Measurements from ENCODE around the gene IFITM5.

The IFITM5 gene

DNA sequence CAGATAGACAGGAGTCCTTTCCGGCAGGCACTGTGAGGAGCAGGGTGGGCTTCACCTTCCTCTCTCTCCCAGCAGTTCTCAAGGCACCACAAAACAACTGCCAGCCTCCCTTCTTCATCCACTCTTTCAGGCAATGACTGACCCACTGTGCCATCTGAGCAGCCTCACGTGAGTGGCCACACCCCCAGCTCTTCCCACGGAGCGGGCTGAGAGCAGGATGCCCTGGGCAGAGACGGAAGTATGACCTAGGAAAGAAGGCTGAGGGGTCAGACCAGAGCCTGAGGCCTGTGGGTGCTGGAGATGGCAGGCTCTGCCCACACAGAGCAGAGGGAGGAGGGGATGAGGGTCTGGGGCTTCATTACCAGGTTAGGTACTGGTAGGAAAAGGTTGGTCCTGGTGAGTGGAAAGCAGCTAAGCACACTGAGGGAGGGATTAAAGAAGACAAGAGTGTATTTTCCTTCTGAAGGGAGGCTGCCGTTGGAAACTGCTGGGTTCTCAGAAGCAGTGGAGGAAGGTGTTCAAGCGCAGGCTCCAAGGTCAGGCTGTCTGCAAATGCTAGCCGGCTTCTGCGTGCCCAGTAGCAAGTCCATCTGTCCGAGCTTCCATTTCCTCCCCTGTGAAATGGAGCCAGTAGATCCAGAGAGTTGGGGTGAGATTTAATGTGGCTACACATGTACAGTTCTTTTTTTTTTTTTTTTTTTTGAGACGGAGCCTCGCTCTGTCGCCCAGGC, 16.5 kb downstream of the IFITM5 start:
- H3K9me3 ChIP-seq (ENCODE audit: insufficient read depth, low read length), result no peaks in the 10 kb centered on the region
- H3K36me3 ChIP-seq (replicated peaks; ENCODE audit: low read depth, low read length), result no peaks in the 10 kb centered on the region
- peaks cover 4% of the 10 kb centered on the region; the same call in 1 of the 2 replicates for H3K27me3 ChIP-seq (ENCODE audit: low read depth, low read length)
- H3K79me2 ChIP-seq (ENCODE audit: low read length), result no peaks in the 10 kb centered on the region
- TF ChIP-seq EZH2phosphoT487 (IDR thresholded peaks at IDR 0.05; ENCODE audit: low read depth), result no peak
- TF ChIP-seq, protein P1, sequence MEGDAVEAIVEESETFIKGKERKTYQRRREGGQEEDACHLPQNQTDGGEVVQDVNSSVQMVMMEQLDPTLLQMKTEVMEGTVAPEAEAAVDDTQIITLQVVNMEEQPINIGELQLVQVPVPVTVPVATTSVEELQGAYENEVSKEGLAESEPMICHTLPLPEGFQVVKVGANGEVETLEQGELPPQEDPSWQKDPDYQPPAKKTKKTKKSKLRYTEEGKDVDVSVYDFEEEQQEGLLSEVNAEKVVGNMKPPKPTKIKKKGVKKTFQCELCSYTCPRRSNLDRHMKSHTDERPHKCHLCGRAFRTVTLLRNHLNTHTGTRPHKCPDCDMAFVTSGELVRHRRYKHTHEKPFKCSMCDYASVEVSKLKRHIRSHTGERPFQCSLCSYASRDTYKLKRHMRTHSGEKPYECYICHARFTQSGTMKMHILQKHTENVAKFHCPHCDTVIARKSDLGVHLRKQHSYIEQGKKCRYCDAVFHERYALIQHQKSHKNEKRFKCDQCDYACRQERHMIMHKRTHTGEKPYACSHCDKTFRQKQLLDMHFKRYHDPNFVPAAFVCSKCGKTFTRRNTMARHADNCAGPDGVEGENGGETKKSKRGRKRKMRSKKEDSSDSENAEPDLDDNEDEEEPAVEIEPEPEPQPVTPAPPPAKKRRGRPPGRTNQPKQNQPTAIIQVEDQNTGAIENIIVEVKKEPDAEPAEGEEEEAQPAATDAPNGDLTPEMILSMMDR (IDR thresholded peaks at IDR 0.05; ENCODE audit: low read depth, low read length), result no peak
- H3K4me3 ChIP-seq (ENCODE audit: low read length), result no peak overlapping the region
- H3K9ac ChIP-seq (ENCODE audit: low read length), result no peak overlapping the region
- H3K4me2 ChIP-seq (ENCODE audit: low read length), result no peak overlapping the region
- peaks cover 1% of the 10 kb centered on the region; the same call in 1 of the 2 replicates for H3K4me1 ChIP-seq (ENCODE audit: low read length)
- H3K27ac ChIP-seq (ENCODE audit: low read length), result no peak overlapping the region
- no peaks in the 10 kb centered on the region for H4K20me1 ChIP-seq (ENCODE audit: insufficient read depth, low read length)
- H2AFZ ChIP-seq (ENCODE audit: low read depth, low read length), result no peak overlapping the region

DNA sequence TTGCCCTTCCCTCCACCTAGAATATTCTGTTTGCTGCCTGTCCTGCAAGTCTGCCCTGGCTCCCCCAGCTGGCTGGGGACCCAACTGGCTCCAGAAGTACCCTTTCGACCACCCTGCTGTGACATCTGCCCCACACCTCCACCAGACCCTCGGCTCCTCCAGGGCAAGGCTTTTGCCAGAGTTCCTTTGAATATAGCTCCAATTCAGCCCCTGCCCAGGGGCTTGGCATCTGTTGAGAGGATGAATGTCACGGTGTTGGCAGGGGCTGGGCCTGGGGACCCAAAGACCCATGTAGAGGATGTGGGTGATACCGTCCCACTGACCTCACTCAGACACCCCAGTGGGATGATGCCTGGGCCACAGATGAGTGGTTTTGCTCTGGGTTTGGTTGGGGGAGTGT, 17.2 kb downstream of the IFITM5 start:
- Histone ChIP-seq H3K4me1 (ENCODE audit: low read length) (no peaks in the 10 kb centered on the region), H3K79me2 (ENCODE audit: low read length) (no peaks in the 10 kb centered on the region), H3K9me3 (ENCODE audit: insufficient read depth, low read length) (no peaks in the 10 kb centered on the region), H4K20me1 (ENCODE audit: insufficient read depth, low read length) (no peaks in the 10 kb centered on the region), H2AFZ (ENCODE audit: low read depth, low read length) (no peak overlapping the region), H3K4me3 (ENCODE audit: low read length) (no peak overlapping the region), H3K4me2 (ENCODE audit: low read length) (no peak overlapping the region), H3K9ac (ENCODE audit: low read length) (no peak overlapping the region), H3K36me3 (replicated peaks; ENCODE audit: low read depth, low read length) (no peaks in the 10 kb centered on the region), H3K27me3 (ENCODE audit: low read depth, low read length) (no peaks in the 10 kb centered on the region), H3K27ac (ENCODE audit: low read length) (no peak overlapping the region)
- no peak for TF ChIP-seq EZH2phosphoT487 (IDR thresholded peaks at IDR 0.05; ENCODE audit: low read depth)
- TF ChIP-seq, protein P1 (IDR thresholded peaks at IDR 0.05; ENCODE audit: low read depth, low read length), result no peak

DNA sequence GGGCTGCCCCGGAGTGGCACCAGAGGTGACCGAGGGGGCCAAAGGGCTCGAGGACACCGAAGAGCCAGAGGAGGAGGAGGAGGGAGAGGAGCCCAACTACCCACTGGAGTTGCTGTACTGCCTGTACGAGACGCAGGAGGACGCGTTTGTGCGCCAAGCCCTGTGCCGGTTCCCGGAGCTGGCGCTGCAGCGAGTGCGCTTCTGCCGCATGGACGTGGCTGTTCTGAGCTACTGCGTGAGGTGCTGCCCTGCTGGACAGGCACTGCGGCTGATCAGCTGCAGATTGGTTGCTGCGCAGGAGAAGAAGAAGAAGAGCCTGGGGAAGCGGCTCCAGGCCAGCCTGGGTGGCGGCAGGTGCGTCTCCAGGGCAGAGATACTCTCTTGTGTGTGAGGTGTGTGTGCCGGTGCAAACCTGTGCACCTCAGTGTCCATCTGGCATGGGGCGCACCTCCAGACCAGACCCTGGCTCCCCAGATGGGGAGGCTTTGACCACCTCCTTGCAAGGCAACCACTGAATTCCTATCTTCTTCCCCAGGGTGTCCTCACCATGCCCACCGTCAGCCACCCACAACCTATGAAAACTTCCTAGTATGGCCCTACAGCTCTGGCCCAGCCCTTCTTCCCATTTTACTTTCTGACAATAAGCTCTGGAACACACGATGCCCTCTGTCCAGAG, 17.7 kb downstream of the IFITM5 start:
- no peaks in the 10 kb centered on the region for H3K36me3 ChIP-seq (replicated peaks; ENCODE audit: low read depth, low read length)
- H3K79me2 ChIP-seq (ENCODE audit: low read length), result no peaks in the 10 kb centered on the region
- no peak overlapping the region for H3K4me3 ChIP-seq (ENCODE audit: low read length)
- H3K9ac ChIP-seq (ENCODE audit: low read length), result no peak overlapping the region
- H3K4me2 ChIP-seq (ENCODE audit: low read length), result no peak overlapping the region
- H3K27ac ChIP-seq (ENCODE audit: low read length), result no peak overlapping the region
- H4K20me1 ChIP-seq (ENCODE audit: insufficient read depth, low read length), result no peaks in the 10 kb centered on the region
- H3K4me1 ChIP-seq (ENCODE audit: low read length), result no peaks in the 10 kb centered on the region
- no peaks in the 10 kb centered on the region for H3K27me3 ChIP-seq (ENCODE audit: low read depth, low read length)
- TF ChIP-seq EZH2phosphoT487 (IDR thresholded peaks at IDR 0.05; ENCODE audit: low read depth), result no peak
- TF ChIP-seq, protein P1 (IDR thresholded peaks at IDR 0.05; ENCODE audit: low read depth, low read length), result no peak
- H2AFZ ChIP-seq (ENCODE audit: low read depth, low read length), result no peak overlapping the region
- H3K9me3 ChIP-seq (ENCODE audit: insufficient read depth, low read length), result no peaks in the 10 kb centered on the region

GRCh38 chr11:280706-281485, 18.4 kb downstream of the IFITM5 start:
- Histone ChIP-seq H3K27ac (ENCODE audit: low read length) (no peak overlapping the region), H3K9ac (ENCODE audit: low read length) (no peak overlapping the region), H4K20me1 (ENCODE audit: insufficient read depth, low read length) (no peaks in the 10 kb centered on the region), H2AFZ (ENCODE audit: low read depth, low read length) (no peak overlapping the region), H3K79me2 (ENCODE audit: low read length) (no peaks in the 10 kb centered on the region), H3K9me3 (ENCODE audit: insufficient read depth, low read length) (no peaks in the 10 kb centered on the region), H3K4me3 (ENCODE audit: low read length) (no peak overlapping the region), H3K27me3 (ENCODE audit: low read depth, low read length) (no peaks in the 10 kb centered on the region), H3K4me2 (ENCODE audit: low read length) (no peak overlapping the region), H3K36me3 (replicated peaks; ENCODE audit: low read depth, low read length) (peaks cover 3% of the 10 kb centered on the region), H3K4me1 (ENCODE audit: low read length) (no peaks in the 10 kb centered on the region)
- TF ChIP-seq, protein P1 (IDR thresholded peaks at IDR 0.05; ENCODE audit: low read depth, low read length), result no peak
- no peak for TF ChIP-seq EZH2phosphoT487 (IDR thresholded peaks at IDR 0.05; ENCODE audit: low read depth)
